Colonic mucosa (tissue), 4 donors: ENCODE measurements around the gene HSD17B8. TPM values are rescaled to one million over a fixed set of nuclear protein-coding genes. Genes with fewer than 3 reads are reported as not detected.
A peak's percentile ranks its signal among the peaks of the same experiment; 100 is the strongest.

Source experiments
- DNase-seq: peaks from one replicate; pipeline ENCODE4 v3.0.0-alpha.2; 2020
- H3K27ac ChIP-seq: fragments of 200-600 bp; one replicate; pipeline ENCODE4 v1.8.0; 2021
- H3K27me3 ChIP-seq: fragments of 200-600 bp; one replicate; pipeline ENCODE4 v1.8.0; 2021
- H3K36me3 ChIP-seq: fragments of 200-600 bp; one replicate; pipeline ENCODE4 v1.8.0; 2021
- H3K4me1 ChIP-seq: fragments of 200-600 bp; one replicate; pipeline ENCODE4 v1.8.0; 2021; ENCODE audit warnings: mild to moderate bottlenecking
- H3K4me3 ChIP-seq: fragments of 200-600 bp; one replicate; pipeline ENCODE4 v1.8.0; 2021
- H3K9ac ChIP-seq, 2 donors: one replicate each; pipeline ENCODE4 v1.7.0; 2013; ENCODE audit warnings: control low read depth in 2 of 2, low read depth in 2 of 2, low read length in 2 of 2
- H3K9me3 ChIP-seq: fragments of 200-600 bp; one replicate; pipeline ENCODE4 v1.8.0; 2021
- CTCF ChIP-seq: fragments of 200-600 bp; IDR thresholded peaks from one replicate; pipeline ENCODE4 v1.8.0; 2022; ENCODE audit warnings: antibody characterized with exemption, mild to moderate bottlenecking
- intact Hi-C: fragments of 100-400 bp; cut with DNase I; formaldehyde crosslinking; loops from one replicate; pipeline ENCODE4 v1.14.1; 2022
- total RNA-seq, 2 donors: library from RNA; stranded (reverse); fragmentation: NEBNext Ultra II Directional in 1 of 2; extraction: Animal tissue kit (Norgen Biotek cat#: 25700) in 1 of 2; gene quantifications; one replicate each; pipeline ENCODE4 v1.2.1, GENCODE V29; 2021
- donor health status: healthy.
- donor health status: DM: no; HTN: no; CAD: no.
- donor health status: DM: no; HTN: no; CAD: no.

The HSD17B8 gene
- total RNA-seq, 2 donors from 2014 or later: 13.0 to 23.7 TPM

- no peak overlapping the region for H3K27ac ChIP-seq
- peaks cover 3% of the 10 kb centered on the region for H3K36me3 ChIP-seq
- intact Hi-C loops: no loop called here
- no peak for TF ChIP-seq CTCF
- peaks cover 24% of the 10 kb centered on the region for H3K27me3 ChIP-seq
- H3K4me3 ChIP-seq: no peak overlapping the region
- no peak overlapping the region for H3K9ac ChIP-seq
- peaks cover 6% of the 10 kb centered on the region for H3K4me1 ChIP-seq
- DNase-seq: no peak
- H3K9me3 ChIP-seq: no peaks in the 10 kb centered on the region
Measured at GRCh38 chr6:33195304-33196165, 8.9 kb upstream of the HSD17B8 start.

DNA sequence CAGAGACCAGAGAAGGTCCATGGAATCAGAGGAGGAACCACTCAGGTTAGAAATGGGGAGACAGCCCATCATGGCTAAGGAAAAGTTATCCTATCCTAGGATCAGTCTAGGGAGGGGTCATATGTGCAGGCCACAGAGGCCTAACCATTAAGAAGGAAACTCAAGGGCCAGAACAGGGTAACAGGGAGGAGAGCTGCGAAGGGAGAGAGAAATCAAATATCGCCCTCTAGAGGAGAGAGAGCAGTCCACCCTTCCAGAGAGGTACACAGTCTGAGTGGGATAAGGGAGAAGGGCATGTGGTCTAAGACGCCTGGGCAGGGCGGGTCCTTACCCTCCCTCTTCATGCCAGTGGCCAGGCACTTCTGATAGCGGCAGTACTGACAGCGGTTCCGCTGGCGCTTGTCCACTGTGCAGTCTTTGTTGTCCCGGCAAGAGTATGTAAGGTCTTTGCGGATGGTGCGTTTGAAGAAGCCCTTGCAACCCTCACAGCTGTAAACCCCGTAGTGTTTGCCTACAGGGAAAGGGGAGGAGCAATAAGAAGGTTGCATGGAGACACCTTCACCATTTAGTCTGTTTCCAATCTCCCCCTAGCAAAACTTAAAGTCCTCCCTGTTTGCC lies 6.9 kb upstream of the HSD17B8 start:
- Histone ChIP-seq H3K36me3 (peaks cover 3% of the 10 kb centered on the region), H3K27ac (no peak overlapping the region), H3K4me1 (peaks cover 13% of the 10 kb centered on the region), H3K9ac (peak overlapping the region in 1 of 2 donors; percentile 13), H3K27me3 (peaks cover 5% of the 10 kb centered on the region), H3K9me3 (no peaks in the 10 kb centered on the region), H3K4me3 (no peak overlapping the region)
- TF ChIP-seq CTCF: peak; percentile 60
- DNase-seq: peak; percentile 49
- intact Hi-C loops: no loop called here

DNA sequence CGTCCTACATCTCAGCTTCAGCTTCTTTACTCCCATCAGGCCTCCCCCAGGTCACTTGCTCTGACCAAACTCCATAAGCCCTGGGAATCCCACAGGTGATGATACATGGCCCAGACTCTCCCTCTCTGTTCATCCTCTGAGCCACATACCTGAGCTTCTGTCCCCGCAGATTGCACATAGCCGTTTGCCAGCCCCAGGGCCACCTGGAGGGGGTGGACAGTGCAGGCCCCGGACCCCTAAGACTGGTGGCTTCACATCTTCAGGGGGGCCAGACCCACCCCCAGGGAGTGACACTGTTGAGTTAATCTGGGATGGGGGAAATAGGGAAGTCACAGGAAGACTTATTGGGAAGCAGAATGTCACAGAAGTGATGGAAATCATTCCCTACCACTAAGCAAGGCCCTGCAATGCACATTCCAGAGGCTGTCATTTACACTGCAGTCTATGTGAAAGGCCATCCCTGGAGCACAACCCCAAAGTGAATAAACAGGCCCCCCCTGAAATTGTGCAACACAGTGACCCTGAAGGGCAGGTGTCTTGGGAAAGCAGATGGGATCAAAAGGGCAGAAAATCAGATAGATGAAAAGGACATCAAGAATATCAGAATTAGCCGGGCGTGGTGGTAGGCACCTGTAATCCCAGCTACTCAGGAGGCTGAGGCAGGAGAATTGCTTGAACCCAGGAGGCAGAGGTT lies 6.1 kb upstream of the HSD17B8 start:
- intact Hi-C loops: no loop called here
- no peak overlapping the region for H3K27ac ChIP-seq
- no peak overlapping the region for H3K4me3 ChIP-seq
- peaks cover 11% of the 10 kb centered on the region for H3K4me1 ChIP-seq
- no peaks in the 10 kb centered on the region for H3K27me3 ChIP-seq
- H3K9me3 ChIP-seq: no peaks in the 10 kb centered on the region
- H3K36me3 ChIP-seq: peaks cover 3% of the 10 kb centered on the region
- no peak for DNase-seq
- H3K9ac ChIP-seq: peak overlapping the region; percentile 4 to 13
- TF ChIP-seq CTCF: no peak

DNA sequence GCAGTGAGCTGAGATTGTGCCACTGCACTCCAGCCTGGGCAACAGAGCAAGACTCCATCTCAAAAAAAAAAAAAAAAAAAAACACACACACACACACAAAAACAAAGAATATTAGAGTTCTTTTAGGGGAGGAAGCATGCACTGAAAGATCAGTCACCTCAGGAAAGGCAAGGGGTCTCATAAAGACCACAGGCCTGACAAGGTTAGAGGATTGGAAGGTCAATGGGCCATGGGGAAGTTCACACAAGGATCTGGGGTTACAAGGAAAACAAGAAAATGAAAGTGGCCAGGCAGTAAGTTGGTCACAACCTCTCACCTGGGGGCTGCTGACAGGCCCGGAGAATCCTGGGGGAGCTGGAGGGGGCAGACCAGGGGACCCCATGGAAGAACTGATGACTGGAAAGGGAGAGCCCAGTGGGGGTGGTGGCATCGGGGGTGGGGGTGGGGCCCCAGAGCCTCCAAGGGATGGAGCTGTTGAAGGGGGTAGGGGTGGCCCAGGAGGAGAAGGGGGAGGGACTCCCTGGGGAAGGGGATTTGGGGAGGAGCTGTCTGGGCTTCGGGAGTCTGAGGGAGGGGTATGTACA lies 5.5 kb upstream of the HSD17B8 start:
- Histone ChIP-seq H3K27ac (no peak overlapping the region), H3K27me3 (no peaks in the 10 kb centered on the region), H3K9me3 (no peaks in the 10 kb centered on the region), H3K36me3 (peaks cover 3% of the 10 kb centered on the region), H3K9ac (peak overlapping the region in 1 of 2 donors; percentile 96), H3K4me1 (peaks cover 15% of the 10 kb centered on the region), H3K4me3 (peak overlapping the region; percentile 75)
- DNase-seq: no peak
- no peak for TF ChIP-seq CTCF
- intact Hi-C loops: no loop called here

GRCh38 chr6:33199687-33200218 lies 4.7 kb upstream of the HSD17B8 start:
- H3K9me3 ChIP-seq: no peaks in the 10 kb centered on the region
- peak overlapping the region; percentile 93 to 96 for H3K9ac ChIP-seq
- H3K4me1 ChIP-seq: peaks cover 15% of the 10 kb centered on the region
- no peak for TF ChIP-seq CTCF
- no peaks in the 10 kb centered on the region for H3K27me3 ChIP-seq
- peak overlapping the region; percentile 75 for H3K4me3 ChIP-seq
- intact Hi-C loops: no loop called here
- peak; percentile 86 for DNase-seq
- peaks cover 3% of the 10 kb centered on the region for H3K36me3 ChIP-seq
- H3K27ac ChIP-seq: peak overlapping the region; percentile 94
